ENCODE data around the gene GLRX. TPM values are rescaled to one million over a fixed set of nuclear protein-coding genes. Genes with fewer than 3 reads are reported as not detected.

GLRX gene
- total and polyA plus RNA-seq, 2 of the 4 experiments (the other 2 are of a cell fraction), result 142 to 193 TPM

- WGBS, 2 experiments (ENCODE audit: extremely low coverage in 2 of 2, insufficient read length in 1 of 2), result 81% methylated on average over 2 of the region's 12 CpGs; no CpG with 5 or more reads in 1 of the 2 experiments
- in situ Hi-C loops (cut with MboI; ENCODE audit: low sequenced_read_pairs), result loop anchor here (5.0 to 10.0 kb wide), 3 partner anchors 90 to 747 kb away; no protein-coding TSS in a partner anchor
Measured at GRCh38 chr5:95857185-95857945, 34.8 kb upstream of the GLRX start.

More at GRCh38 chr5:95857185-95857945, 34.8 kb upstream of the GLRX start:
- dilution Hi-C loops (cut with HindIII; ENCODE audit: low sequenced_read_pairs, unreplicated experiment), result no loop called here
- Histone ChIP-seq H3K4me1 (ENCODE audit: control insufficient read depth, insufficient read depth, low read length) (peaks cover 29% of the 10 kb centered on the region), H3K27ac (ENCODE audit: insufficient read depth, low read length) (peak overlapping the region; percentile 99), H3K36me3 (ENCODE audit: control insufficient read depth, insufficient read depth, low read length) (no peaks in the 10 kb centered on the region), H4K20me1 (ENCODE audit: insufficient read depth, low read length) (no peaks in the 10 kb centered on the region), H3K9ac (ENCODE audit: low read depth, low read length) (peak overlapping the region; percentile 18), H2BK5ac (ENCODE audit: low read depth, low read length, poor library complexity, severe bottlenecking) (peak overlapping the region; percentile 97), H3K14ac (replicated peaks; ENCODE audit: low read depth, low read length) (peak overlapping the region; percentile 98), H2AK5ac (ENCODE audit: low read depth, low read length) (peak overlapping the region; percentile 100), H2BK120ac (ENCODE audit: low read depth, low read length) (peak overlapping the region; percentile 100), H3K18ac (ENCODE audit: low read depth, low read length) (peak overlapping the region; percentile 97), H3K27me3 (ENCODE audit: control insufficient read depth, insufficient read depth, low read length) (no peaks in the 10 kb centered on the region), H3K9me1 (ENCODE audit: insufficient read depth, low read length) (peaks cover 20% of the 10 kb centered on the region), H2BK20ac (ENCODE audit: low read depth, low read length) (peak overlapping the region; percentile 100), H3K23ac (ENCODE audit: low read depth, low read length) (peak overlapping the region; percentile 85), H3K9me3 (ENCODE audit: control insufficient read depth, insufficient read depth, low read length) (no peaks in the 10 kb centered on the region), H4K8ac (ENCODE audit: low read depth in 2 of 2, low read length in 2 of 2) (peak overlapping the region; percentile 91 to 98), H4K91ac (ENCODE audit: insufficient read depth, low read depth, low read length) (peak overlapping the region; percentile 99), H4K5ac (ENCODE audit: low read depth, low read length) (peak overlapping the region; percentile 91), H2AK9ac (replicated peaks; ENCODE audit: low read depth, low read length, poor library complexity) (peak overlapping the region; percentile 92), H3K56ac (ENCODE audit: extremely low read depth, insufficient read depth, low read length) (peak overlapping the region; percentile 92), H2AFZ (replicated peaks; ENCODE audit: low read length, poor library complexity) (peak overlapping the region; percentile 67), H3K4ac (ENCODE audit: low read depth, low read length) (peak overlapping the region; percentile 100), H3K79me1 (ENCODE audit: low read depth in 1 of 2, low read length in 2 of 2) (peaks cover 0 to 36% of the 10 kb centered on the region in 2 experiments; a peak in 3 of 4 replicates), H3K4me2 (ENCODE audit: low read depth, low read length) (no peak overlapping the region), H2BK15ac (ENCODE audit: low read depth, low read length) (peak overlapping the region; percentile 88; the same call in 2 of the 3 replicates), H3K4me3 (ENCODE audit: insufficient read depth, low read depth, low read length) (no peak overlapping the region)
- CTCF ChIA-PET, result interaction anchor here (0.9 to 1.1 kb wide), 3 partner anchors 13 to 480 kb away, joined by 3 to 4 read pairs (median 3); no protein-coding TSS in a partner anchor
- intact Hi-C loops (cut with micrococcal nuclease), result loop anchor here (5.0 to 10.0 kb wide), 2 partner anchors 287 to 370 kb away; no protein-coding TSS in a partner anchor
- POLR2A ChIA-PET (ENCODE audit: unreplicated experiment), result no interaction called here
- ATAC-seq (ENCODE audit: low read depth) (peak; percentile 5), DNase-seq (peak; percentile 91)
- no TSS peak for BruUV-seq (replicated peaks)
- TF ChIP-seq, protein P1, sequence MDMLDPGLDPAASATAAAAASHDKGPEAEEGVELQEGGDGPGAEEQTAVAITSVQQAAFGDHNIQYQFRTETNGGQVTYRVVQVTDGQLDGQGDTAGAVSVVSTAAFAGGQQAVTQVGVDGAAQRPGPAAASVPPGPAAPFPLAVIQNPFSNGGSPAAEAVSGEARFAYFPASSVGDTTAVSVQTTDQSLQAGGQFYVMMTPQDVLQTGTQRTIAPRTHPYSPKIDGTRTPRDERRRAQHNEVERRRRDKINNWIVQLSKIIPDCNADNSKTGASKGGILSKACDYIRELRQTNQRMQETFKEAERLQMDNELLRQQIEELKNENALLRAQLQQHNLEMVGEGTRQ (IDR thresholded peaks at IDR 0.05; ENCODE audit: low read depth, low read length), result peak; percentile 76
- TF ChIP-seq MXI1 (IDR thresholded peaks at IDR 0.05; ENCODE audit: borderline replicate concordance, low read depth, low read length), result 0 out of 2 replicates have a peak, but pooled peaks have one; percentile 5
- TF ChIP-seq, protein P2, sequence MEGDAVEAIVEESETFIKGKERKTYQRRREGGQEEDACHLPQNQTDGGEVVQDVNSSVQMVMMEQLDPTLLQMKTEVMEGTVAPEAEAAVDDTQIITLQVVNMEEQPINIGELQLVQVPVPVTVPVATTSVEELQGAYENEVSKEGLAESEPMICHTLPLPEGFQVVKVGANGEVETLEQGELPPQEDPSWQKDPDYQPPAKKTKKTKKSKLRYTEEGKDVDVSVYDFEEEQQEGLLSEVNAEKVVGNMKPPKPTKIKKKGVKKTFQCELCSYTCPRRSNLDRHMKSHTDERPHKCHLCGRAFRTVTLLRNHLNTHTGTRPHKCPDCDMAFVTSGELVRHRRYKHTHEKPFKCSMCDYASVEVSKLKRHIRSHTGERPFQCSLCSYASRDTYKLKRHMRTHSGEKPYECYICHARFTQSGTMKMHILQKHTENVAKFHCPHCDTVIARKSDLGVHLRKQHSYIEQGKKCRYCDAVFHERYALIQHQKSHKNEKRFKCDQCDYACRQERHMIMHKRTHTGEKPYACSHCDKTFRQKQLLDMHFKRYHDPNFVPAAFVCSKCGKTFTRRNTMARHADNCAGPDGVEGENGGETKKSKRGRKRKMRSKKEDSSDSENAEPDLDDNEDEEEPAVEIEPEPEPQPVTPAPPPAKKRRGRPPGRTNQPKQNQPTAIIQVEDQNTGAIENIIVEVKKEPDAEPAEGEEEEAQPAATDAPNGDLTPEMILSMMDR (conservative IDR thresholded peaks at IDR 0.05; ENCODE audit: low read depth, low read length), result no peak
